Stimulated activated CD4-positive, alpha-beta T cell treated with anti-CD3 and anti-CD28 coated beads, Interleukin-2, amount 100 ng/mL, for 48 hours (primary cell): ENCODE data around the gene POF1B.
"Not testable (repeated sequence)": the region's sequence is repeated elsewhere in the genome, so short reads cannot be mapped to it uniquely, and the experiment has no call there.

Source experiments
- DNase-seq, 2 donors: peaks; one replicate each; pipeline ENCODE4 v3.0.0-alpha.2; 2020

Gene POF1B, protein sequence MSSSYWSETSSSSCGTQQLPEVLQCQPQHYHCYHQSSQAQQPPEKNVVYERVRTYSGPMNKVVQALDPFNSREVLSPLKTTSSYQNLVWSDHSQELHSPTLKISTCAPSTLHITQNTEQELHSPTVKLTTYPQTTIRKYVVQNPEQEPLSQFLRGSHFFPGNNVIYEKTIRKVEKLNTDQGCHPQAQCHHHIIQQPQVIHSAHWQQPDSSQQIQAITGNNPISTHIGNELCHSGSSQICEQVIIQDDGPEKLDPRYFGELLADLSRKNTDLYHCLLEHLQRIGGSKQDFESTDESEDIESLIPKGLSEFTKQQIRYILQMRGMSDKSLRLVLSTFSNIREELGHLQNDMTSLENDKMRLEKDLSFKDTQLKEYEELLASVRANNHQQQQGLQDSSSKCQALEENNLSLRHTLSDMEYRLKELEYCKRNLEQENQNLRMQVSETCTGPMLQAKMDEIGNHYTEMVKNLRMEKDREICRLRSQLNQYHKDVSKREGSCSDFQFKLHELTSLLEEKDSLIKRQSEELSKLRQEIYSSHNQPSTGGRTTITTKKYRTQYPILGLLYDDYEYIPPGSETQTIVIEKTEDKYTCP

DNA sequence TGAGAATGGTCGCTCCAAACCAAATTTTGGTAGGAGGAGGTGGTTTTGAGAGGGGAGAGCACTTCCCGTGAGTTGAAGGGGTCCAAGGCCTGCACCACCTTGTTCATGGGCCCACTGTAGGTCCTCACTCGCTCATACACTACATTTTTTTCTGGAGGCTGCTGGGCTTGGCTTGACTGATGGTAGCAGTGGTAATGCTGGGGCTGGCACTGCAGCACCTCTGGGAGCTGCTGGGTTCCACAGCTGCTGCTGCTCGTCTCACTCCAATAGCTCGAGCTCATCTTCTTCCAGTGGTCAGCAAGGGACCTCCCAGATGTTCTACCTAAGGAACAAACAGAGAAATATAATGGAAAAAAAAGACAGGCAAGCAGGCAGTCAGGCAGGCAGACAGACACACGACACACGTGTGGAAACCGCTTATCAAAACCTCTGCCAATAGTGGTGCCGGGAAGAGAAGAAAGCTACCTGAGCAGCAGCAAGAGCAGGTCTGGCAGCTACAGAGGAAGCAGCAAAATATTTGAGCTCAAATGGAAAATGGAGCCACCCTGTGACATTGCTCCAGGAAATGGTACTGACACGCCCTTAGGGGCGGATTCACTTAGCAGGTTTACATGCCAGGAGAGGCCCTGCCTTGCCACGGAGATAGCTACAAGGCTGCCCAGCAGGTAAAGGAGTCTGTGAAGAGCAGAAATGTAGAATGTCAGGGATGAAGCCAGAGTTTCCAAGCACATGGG lies at the start of gene POF1B:
Gene POF1B, minus strand, starts transcription at position 492 of the 734 bp plus-strand sequence. Its CDS starts 211 bp downstream, at position 281.
- DNase-seq: no peak

DNA sequence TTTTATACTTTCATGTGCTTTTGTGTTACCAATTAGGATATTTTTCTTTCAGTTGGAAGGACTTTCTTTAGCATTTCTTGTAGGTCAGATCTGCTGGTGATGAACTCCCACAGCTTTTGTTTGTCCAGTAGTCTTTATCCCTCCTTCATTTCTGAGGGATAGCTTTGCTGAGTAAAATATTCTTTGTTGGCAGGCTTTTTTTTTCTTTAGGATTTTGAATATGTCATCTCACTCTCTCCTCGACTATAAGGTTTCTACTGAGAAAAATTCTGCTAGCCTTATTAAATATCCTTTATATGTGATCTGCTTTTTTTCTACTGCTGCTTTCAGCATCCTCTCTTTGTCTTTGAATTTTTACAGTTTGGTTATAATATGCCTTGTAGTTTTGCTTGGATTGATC lies 49.6 kb upstream of the POF1B start:
- DNase-seq: no peak

- no peak for DNase-seq
Observed at GRCh38 chrX:85419293-85419692, 39.8 kb upstream of the POF1B start.

DNA sequence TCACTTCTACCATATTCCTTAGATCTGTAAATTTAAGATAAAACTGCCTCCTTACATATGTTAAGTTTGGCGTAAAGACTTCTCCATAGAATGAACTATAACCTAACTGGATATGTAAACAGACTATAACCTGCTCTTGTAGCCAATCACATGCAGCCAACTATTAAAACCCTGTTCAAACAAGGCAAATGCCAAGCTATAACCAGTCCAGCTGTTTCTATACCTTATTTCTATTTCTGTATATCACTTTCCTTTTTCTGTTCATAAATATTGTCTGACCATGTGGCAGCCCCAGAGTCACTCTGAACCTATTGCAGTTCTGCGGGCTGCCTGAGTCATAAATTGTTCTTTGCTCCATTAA lies 12.4 kb upstream of the POF1B start:
- no peak for DNase-seq

DNA sequence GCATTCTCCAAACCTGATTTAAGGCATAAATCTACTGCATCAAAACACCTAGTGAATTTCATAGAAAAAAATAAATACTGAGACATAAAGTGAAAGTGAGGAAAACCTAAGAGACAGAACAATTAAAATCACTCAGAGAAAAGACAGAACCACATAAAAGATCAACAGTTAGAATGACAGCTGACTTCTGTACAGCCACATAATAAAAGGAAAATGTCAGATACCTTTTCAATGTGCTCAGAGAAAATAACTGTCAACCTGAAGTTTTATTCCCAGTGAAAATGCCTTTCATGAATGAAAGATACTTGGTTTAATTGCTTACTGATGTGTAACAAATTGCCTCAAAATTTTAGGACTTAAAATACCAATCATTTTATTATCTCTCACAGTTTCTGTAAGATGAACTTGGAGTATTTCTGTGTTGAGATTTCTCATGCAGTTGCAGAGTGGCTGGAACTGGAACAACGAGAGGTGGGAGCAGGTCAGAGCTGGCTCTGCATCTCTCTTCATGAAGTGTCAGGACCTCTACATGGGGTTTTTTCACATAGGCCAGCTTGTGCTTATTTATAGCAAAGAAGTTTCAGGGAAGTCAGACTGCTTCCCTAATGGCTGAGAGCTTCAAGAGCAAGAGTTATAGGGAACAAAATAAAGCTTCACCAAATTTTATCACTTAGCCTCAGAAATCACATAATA lies 11.9 kb upstream of the POF1B start:
- no peak for DNase-seq

DNA sequence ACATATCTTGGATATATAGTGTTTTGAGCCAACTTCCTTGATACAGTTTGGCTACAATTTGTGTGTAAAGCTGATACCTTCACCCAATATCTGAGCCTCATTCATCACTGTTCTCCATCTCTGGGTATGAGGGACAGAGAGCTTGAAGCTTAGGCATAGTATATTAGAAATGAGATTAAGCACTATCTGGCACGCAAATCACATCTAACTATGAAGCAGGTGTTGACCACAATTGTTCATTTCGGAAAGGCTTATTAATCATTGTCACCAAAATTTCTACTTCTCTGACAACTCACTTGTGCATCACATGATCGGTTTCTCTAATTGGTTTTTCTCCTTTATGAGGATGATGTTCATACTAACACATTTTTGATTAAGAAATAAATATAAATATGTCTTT lies 2.1 kb upstream of the POF1B start:
- no peak for DNase-seq

- DNase-seq: no peak
Observed at GRCh38 chrX:85378461-85378860, 1.0 kb downstream of the POF1B start.

GRCh38 chrX:85375333-85375738 lies 4.1 kb downstream of the POF1B start:
- DNase-seq: no peak

DNA sequence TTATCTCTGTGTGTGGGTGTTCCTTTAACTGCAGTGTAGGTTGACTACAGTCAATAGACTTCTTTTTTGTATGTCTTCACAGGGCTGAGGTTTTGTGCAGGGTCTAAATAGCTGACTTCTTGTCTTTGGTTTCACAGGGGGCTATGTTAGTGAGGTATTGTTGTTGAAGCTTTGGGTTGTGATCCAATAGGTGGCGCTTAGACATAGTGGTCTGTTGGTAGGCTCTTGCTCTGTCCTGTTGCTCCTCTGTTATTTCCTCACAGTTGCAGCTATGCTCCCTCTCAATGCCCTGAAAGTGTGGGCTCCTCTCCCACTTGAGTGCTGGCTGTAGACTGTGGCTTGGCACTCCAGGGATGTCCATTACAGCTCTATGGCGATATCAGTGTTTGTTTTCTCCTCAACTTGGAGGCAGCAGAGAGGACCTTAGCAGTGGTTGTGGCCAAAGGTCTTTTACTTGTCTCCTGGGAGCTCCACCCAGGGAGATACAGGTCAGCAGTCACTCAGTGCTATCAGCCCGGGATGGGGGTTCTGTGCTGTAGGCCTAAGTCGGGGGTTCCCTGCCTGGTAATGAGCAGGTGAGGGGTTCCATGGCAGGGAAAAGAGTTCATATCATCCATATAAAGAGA lies 14.0 kb downstream of the POF1B start:
- no peak for DNase-seq

GRCh38 chrX:85359051-85359450 lies 20.4 kb downstream of the POF1B start:
- no peak for DNase-seq

DNA sequence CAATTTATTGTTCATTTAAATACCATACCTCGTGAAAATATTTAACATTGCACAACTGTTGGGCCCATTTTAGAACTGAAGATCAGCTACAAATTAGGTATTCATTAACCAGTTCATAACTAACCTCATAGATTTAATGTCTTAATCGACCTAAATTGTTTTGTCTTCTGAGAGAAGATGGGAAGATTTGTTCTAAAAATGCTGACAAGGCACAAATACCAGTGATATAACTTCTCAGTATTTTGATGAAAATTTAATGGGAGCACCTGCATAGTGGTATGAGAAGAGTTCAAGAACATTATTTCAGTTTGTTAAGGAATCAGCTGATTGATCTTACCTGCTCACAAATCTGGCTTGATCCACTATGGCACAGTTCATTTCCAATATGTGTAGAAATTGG lies 33.9 kb downstream of the POF1B start:
- no peak for DNase-seq

DNA sequence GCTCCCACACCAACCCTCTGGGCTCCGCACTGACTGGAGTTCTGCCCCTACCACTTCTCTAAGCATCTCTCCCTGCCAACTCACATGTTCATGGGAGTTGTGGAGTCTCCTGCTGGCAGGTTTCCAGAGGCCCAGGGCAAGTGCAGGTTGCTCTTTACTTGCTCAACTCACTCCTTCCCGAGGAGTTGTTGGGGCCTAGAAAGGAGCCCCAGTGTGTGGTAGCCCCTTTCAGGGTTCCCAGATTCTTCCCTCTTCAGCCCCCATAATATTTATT lies 52.5 kb downstream of the POF1B start:
- no peak for DNase-seq

DNA sequence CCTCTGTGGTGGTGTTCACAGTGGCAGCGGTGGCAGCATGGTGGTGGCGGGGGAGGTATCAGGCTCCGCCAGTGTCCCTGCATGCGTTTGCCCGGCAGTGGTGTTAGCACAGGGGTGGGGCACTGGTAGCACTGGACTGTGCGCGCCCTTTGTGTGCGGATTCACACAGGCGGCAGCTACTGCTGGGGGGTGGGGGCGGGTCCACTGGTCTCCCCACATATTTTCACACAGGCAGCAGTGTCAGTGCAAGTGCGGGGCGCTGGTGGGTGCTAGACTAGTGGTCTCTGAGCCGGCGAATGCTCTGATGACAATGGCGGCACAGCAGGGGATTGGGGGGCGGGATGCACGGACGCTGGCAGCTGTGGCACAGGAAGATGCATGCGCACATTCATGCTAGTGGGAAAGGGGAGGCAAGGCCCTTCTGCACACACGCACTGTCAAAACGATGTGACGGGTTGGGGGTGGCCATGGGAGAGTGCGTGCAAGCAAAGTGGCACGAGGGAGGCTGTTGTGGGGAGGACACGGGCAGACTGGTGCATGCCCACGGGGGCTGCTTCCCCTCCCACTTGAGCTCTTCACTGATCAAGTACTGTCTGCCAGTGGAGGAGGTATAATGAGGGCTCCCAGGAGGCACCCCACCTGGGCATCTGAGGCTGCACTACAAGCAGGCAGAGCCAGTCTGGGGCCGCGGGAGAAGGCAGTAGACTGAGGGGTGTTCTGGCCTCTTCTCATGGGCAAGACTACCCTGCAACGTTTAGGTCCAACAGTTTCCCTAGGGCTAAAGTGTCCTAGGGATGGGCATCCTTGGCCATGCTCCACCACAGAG lies 53.0 kb downstream of the POF1B start:
- DNase-seq: no peak

GRCh38 chrX:85311348-85311747 lies 68.1 kb downstream of the POF1B start:
- not testable (repeated sequence) for DNase-seq

DNA sequence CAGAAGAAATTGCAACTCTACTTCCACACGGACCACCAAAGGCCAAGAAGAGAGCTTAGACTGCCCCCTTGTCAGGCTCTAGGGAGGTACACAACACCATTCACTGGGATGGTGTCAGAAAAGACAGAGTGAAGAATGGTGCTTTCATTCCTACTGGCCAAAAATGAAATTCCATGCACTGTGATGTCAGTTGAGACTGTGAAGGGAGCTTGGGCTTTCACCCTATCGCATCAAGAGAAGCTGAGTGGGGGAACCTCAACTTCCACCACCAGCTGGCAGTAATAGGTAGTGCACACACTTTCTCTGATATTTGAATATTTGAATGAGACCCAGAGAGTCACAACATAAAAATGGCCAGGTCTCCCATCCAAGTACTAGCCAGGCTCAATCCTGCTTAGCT lies 69.7 kb downstream of the POF1B start:
- no peak for DNase-seq

GRCh38 chrX:85303544-85303943 lies 75.9 kb downstream of the POF1B start:
- no peak for DNase-seq

DNA sequence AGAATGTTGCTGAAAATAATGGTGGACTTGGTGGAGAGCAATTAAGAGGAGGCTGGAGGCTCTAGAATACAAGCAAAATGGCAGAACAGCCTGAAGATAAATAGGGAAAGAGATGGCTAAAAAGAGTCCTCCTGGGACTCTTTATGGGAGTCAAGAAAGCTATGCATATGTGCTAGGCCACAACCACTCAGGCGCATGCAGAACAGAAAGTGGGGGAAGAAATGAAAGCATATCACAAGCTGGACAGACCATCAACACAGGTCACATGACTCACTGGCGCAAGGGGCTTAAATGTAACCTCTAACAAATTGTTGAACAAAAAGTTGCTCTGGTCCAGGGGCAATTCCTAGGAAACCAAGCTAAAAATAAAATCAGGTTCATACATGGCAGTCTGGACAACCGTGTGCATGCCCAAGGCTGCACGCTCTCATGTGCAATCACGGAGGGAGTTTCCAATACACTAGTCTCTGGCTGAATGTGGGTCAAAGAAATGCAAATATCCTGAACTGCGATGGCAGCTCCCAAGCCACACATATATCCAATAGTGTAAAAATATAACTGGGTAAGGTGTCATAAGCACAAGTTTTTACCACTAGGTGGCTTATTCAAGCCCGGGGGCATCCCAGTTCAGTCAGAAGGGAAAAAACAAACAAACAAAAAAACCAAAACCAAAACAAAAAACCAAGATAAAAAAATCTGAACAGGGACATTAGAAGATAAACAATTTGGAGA lies 90.3 kb downstream of the POF1B start:
- DNase-seq: no peak

DNA sequence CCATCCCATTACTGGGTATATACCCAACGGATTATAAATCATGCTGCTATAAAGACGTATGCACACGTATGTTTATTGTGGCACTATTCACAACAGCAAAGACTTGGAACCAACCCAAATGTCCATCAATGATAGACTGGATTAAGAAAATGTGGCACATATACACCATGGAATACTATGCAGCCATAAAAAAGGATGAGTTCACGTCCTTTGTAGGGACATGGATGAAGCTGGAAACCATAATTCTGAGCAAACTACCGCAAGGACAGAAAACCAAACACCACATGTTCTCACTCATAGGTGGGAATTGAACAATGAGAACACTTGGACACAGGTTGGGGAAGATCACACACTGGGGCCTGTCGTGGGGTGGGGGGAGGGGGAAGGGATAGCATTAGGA lies 94.2 kb downstream of the POF1B start:
- not testable (repeated sequence) for DNase-seq

- no peak for DNase-seq
Observed at GRCh38 chrX:85244450-85245211, 134.8 kb downstream of the POF1B start.

- no peak for DNase-seq
Observed at GRCh38 chrX:85243761-85244449, 135.6 kb downstream of the POF1B start, which contains the start of the genes SATL1 and ZNF711. Gene SATL1 (minus strand): TSS chrX:85243779. CDS start chrX:85108968, 134,811 bp downstream. Gene ZNF711 (plus strand): TSS chrX:85243991. CDS start chrX:85247573, 3,582 bp downstream.
